OCI-LY3 (cell line): ENCODE measurements around the gene EPAS1.

Experiments used
- CTCF ChIP-seq: fragments of 200-600, 300-600 bp; sonication (generic); IDR thresholded peaks from 2 replicates; pipeline ENCODE4 v1.5.1; 2014; ENCODE audit warnings: antibody characterized with exemption, low read length, low read depth
- EZH2phosphoT487 ChIP-seq: fragments of 200-600 bp; shearing (Covaris generic); IDR thresholded peaks from 2 replicates; pipeline ENCODE4 v1.6.1; 2018; ENCODE audit warnings: antibody characterized with exemption, mixed run types, low read depth

GRCh38 chr2:46296216-46296839, 879 bp upstream of the EPAS1 start:
- TF ChIP-seq CTCF (no peak), EZH2phosphoT487 (no peak)
